ENCODE results near the gene ADM2. TPM values are rescaled to one million over a fixed set of nuclear protein-coding genes. Genes with fewer than 3 reads are reported as not detected.

The ADM2 gene
- total RNA-seq, 1 experiment from 2014 or later = 10.9 TPM

GRCh38 chr22:50504369-50505211, 23.2 kb downstream of the ADM2 start:
- ATAC-seq = no peak
- POLR2A ChIA-PET = no interaction called here
- TF ChIP-seq ZNF423 (CRISPR knock-in tag; IDR thresholded peaks at IDR 0.05) (no peak), FOXK1 (CRISPR knock-in tag; IDR thresholded peaks at IDR 0.05) (no peak), GRHL2 (CRISPR knock-in tag; IDR thresholded peaks at IDR 0.05; ENCODE audit: insufficient replicate concordance, severe bottlenecking) (no peak), CREB1 (CRISPR knock-in tag; IDR thresholded peaks at IDR 0.05) (no peak), ATF1 (CRISPR knock-in tag; IDR thresholded peaks at IDR 0.05) (no peak), JUN (CRISPR knock-in tag; IDR thresholded peaks at IDR 0.05) (no peak), MLX (CRISPR knock-in tag; IDR thresholded peaks at IDR 0.05) (no peak), KAT7 (CRISPR knock-in tag; IDR thresholded peaks at IDR 0.05; ENCODE audit: borderline replicate concordance) (no peak), SOX15 (CRISPR knock-in tag; IDR thresholded peaks at IDR 0.05) (no peak), E2F1 (CRISPR knock-in tag; IDR thresholded peaks at IDR 0.05) (no peak), RELA (CRISPR knock-in tag; IDR thresholded peaks at IDR 0.05; ENCODE audit: borderline replicate concordance) (no peak), E2F4 (CRISPR knock-in tag; IDR thresholded peaks at IDR 0.05; ENCODE audit: borderline replicate concordance, low read depth) (no peak), USF2 (CRISPR knock-in tag; IDR thresholded peaks at IDR 0.05) (no peak)
- CTCF ChIA-PET = interaction anchor here (1.0 kb wide), 1 partner anchor 54 kb away, joined by 4 read pairs; no protein-coding TSS in a partner anchor
- Mint-ChIP-seq H3K4me3 (no peak overlapping the region), H3K4me1 (peaks cover 10% of the 10 kb centered on the region), H3K36me3 (no peaks in the 10 kb centered on the region), H3K9me3 (no peaks in the 10 kb centered on the region), H3K27ac (no peak overlapping the region), H3K27me3 (ENCODE audit: low read depth) (no peaks in the 10 kb centered on the region)
- no peak for DNase-seq (ENCODE audit: low spot score)

GRCh38 chr22:50505276-50505775, 24.0 kb downstream of the ADM2 start:
- Mint-ChIP-seq H3K9me3 (no peaks in the 10 kb centered on the region), H3K4me3 (no peak overlapping the region), H3K36me3 (no peaks in the 10 kb centered on the region), H3K4me1 (peaks cover 10% of the 10 kb centered on the region), H3K27ac (no peak overlapping the region), H3K27me3 (ENCODE audit: low read depth) (no peaks in the 10 kb centered on the region)
- TF ChIP-seq IRF2 (CRISPR knock-in tag; IDR thresholded peaks at IDR 0.05; ENCODE audit: borderline replicate concordance, low read depth) (no peak), SOX15 (CRISPR knock-in tag; IDR thresholded peaks at IDR 0.05) (no peak)
- no peak for ATAC-seq
- POLR2A ChIA-PET = no interaction called here
- DNase-seq (ENCODE audit: low spot score) = no peak
- CTCF ChIA-PET = interaction anchor here (1.8 kb wide), 1 partner anchor 7 kb away, joined by 9 read pairs; no protein-coding TSS in a partner anchor

GRCh38 chr22:50505776-50506610, 24.6 kb downstream of the ADM2 start:
- H3K36me3 Mint-ChIP-seq = no peaks in the 10 kb centered on the region

More at GRCh38 chr22:50505776-50506610, 24.6 kb downstream of the ADM2 start:
- no peaks in the 10 kb centered on the region for H3K27me3 Mint-ChIP-seq (ENCODE audit: low read depth)
- peaks cover 10% of the 10 kb centered on the region for H3K4me1 Mint-ChIP-seq
- DNase-seq (ENCODE audit: low spot score) (no peak), ATAC-seq (no peak)
- ChIA-PET CTCF (interaction anchor here (0.7 to 1.8 kb wide), 2 partner anchors 8 to 20 kb away, joined by 4 to 9 read pairs; partner anchors contain the start of gene SCO2), POLR2A (no interaction called here)
- peak overlapping the region; percentile 91; the same call in 1 of the 2 replicates for H3K4me3 Mint-ChIP-seq
- no peaks in the 10 kb centered on the region for H3K9me3 Mint-ChIP-seq
- TF ChIP-seq ZNF138 (CRISPR knock-in tag; conservative IDR thresholded peaks at IDR 0.05) = no peak
- TF ChIP-seq AR (CRISPR knock-in tag; IDR thresholded peaks at IDR 0.05) = no peak
- H3K27ac Mint-ChIP-seq = no peak overlapping the region
